ENCODE data around the gene NOTUM. TPM values are rescaled to one million over a fixed set of nuclear protein-coding genes. Genes with fewer than 3 reads are reported as not detected.

The NOTUM gene
- total and polyA plus RNA-seq, 8 donors, result 0.79 to 71.4 (median 65.1) TPM

- H3K9me3 ChIP-seq, result no peaks in the 10 kb centered on the region
- no peak overlapping the region for H3K27ac ChIP-seq
- intact Hi-C loops (cut with DNase I), result no loop called here
- H3K36me3 ChIP-seq, result peaks cover 0 to 32% of the 10 kb centered on the region in 2 donors
- no peak overlapping the region for H3K4me3 ChIP-seq
- no peak for TF ChIP-seq CTCF (IDR thresholded peaks at IDR 0.05)
- DNase-seq, result peak in 1 of 4 donors; percentile 59
- ATAC-seq, result no peak
- no peaks in the 10 kb centered on the region for H3K27me3 ChIP-seq
- peaks cover 18 to 32% of the 10 kb centered on the region in 2 donors for H3K4me1 ChIP-seq
Measured at GRCh38 chr17:81993729-81994592, 33.0 kb upstream of the NOTUM start.

- peak; percentile 0 for ATAC-seq
- TF ChIP-seq CTCF (IDR thresholded peaks at IDR 0.05), result no peak
- H3K27ac ChIP-seq, result peak overlapping the region; percentile 20 to 63
- intact Hi-C loops (cut with DNase I), result no loop called here
- H3K27me3 ChIP-seq, result no peaks in the 10 kb centered on the region
- H3K36me3 ChIP-seq, result peaks cover 0 to 35% of the 10 kb centered on the region in 2 donors
- peak in 2 of 4 donors; percentile 64 to 67 for DNase-seq
- H3K4me3 ChIP-seq, result no peak overlapping the region
- H3K4me1 ChIP-seq, result peaks cover 18 to 32% of the 10 kb centered on the region in 2 donors
- no peaks in the 10 kb centered on the region for H3K9me3 ChIP-seq
Measured at GRCh38 chr17:81992306-81993102, 31.5 kb upstream of the NOTUM start.

- peak; percentile 91 for ATAC-seq
- H3K4me3 ChIP-seq, result no peak overlapping the region
- H3K27me3 ChIP-seq, result no peaks in the 10 kb centered on the region
- H3K36me3 ChIP-seq, result peaks cover 0 to 37% of the 10 kb centered on the region in 2 donors
- peak in 3 of 4 donors; percentile 80 to 95 (median 89) for DNase-seq
- intact Hi-C loops (cut with DNase I), result no loop called here
- H3K9me3 ChIP-seq, result no peaks in the 10 kb centered on the region
- TF ChIP-seq CTCF (IDR thresholded peaks at IDR 0.05), result no peak
- peak overlapping the region; percentile 20 to 63 for H3K27ac ChIP-seq
- H3K4me1 ChIP-seq, result peaks cover 18 to 32% of the 10 kb centered on the region in 2 donors
Measured at GRCh38 chr17:81991684-81992305, 30.8 kb upstream of the NOTUM start.

GRCh38 chr17:81990836-81991683 lies 30.1 kb upstream of the NOTUM start:
- Histone ChIP-seq H3K4me3 (no peak overlapping the region), H3K36me3 (peaks cover 0 to 38% of the 10 kb centered on the region in 2 donors), H3K27me3 (no peaks in the 10 kb centered on the region), H3K4me1 (peaks cover 18 to 32% of the 10 kb centered on the region in 2 donors), H3K27ac (peak overlapping the region; percentile 20 to 63), H3K9me3 (no peaks in the 10 kb centered on the region)
- TF ChIP-seq CTCF (IDR thresholded peaks at IDR 0.05), result no peak
- ATAC-seq (no peak), DNase-seq (peak in 1 of 4 donors; percentile 75)
- intact Hi-C loops (cut with DNase I), result no loop called here
